ENCODE results near the gene CAND1. TPM values are rescaled to one million over a fixed set of nuclear protein-coding genes. Genes with fewer than 3 reads are reported as not detected.

Gene CAND1
- total and polyA plus RNA-seq, 8 donors: 117 to 188 (median 175) TPM

GRCh38 chr12:67299526-67299925, 30.4 kb downstream of the CAND1 start:
- DNase-seq (no peak), ATAC-seq (no peak)
- no peak overlapping the region for H3K4me3 ChIP-seq
- TF ChIP-seq CTCF (IDR thresholded peaks at IDR 0.05): no peak
- H3K4me1 ChIP-seq: no peaks in the 10 kb centered on the region
- no peaks in the 10 kb centered on the region for H3K9me3 ChIP-seq
- no peaks in the 10 kb centered on the region for H3K27me3 ChIP-seq
- intact Hi-C loops (cut with DNase I): no loop called here
- H3K36me3 ChIP-seq: peaks cover 0 to 79% of the 10 kb centered on the region in 2 donors
- H3K27ac ChIP-seq: no peak overlapping the region

GRCh38 chr12:67299926-67300325, 30.8 kb downstream of the CAND1 start:
- no peak for DNase-seq
- ATAC-seq: no peak
- no peak overlapping the region for H3K4me3 ChIP-seq
- H3K9me3 ChIP-seq: no peaks in the 10 kb centered on the region
- H3K36me3 ChIP-seq: peaks cover 0 to 79% of the 10 kb centered on the region in 2 donors
- TF ChIP-seq CTCF (IDR thresholded peaks at IDR 0.05): no peak
- intact Hi-C loops (cut with DNase I): no loop called here
- no peaks in the 10 kb centered on the region for H3K4me1 ChIP-seq
- no peaks in the 10 kb centered on the region for H3K27me3 ChIP-seq
- no peak overlapping the region for H3K27ac ChIP-seq

- intact Hi-C loops (cut with DNase I): no loop called here
- H3K9me3 ChIP-seq: no peaks in the 10 kb centered on the region
- ATAC-seq (no peak), DNase-seq (no peak)
- no peak overlapping the region for H3K27ac ChIP-seq
- no peak overlapping the region for H3K4me3 ChIP-seq
- peaks cover 0 to 82% of the 10 kb centered on the region in 2 donors for H3K36me3 ChIP-seq
- no peaks in the 10 kb centered on the region for H3K4me1 ChIP-seq
- H3K27me3 ChIP-seq: no peaks in the 10 kb centered on the region
- no peak for TF ChIP-seq CTCF (IDR thresholded peaks at IDR 0.05)
These were observed 33.0 kb downstream of the CAND1 start for GRCh38 chr12:67302162-67302561.

- H3K4me1 ChIP-seq: no peaks in the 10 kb centered on the region
- no peak for DNase-seq
- no peak overlapping the region for H3K4me3 ChIP-seq
- H3K36me3 ChIP-seq: peaks cover 0 to 85% of the 10 kb centered on the region in 2 donors
- no peak for ATAC-seq
- H3K9me3 ChIP-seq: no peaks in the 10 kb centered on the region
- no peak overlapping the region for H3K27ac ChIP-seq
- no peaks in the 10 kb centered on the region for H3K27me3 ChIP-seq
- no peak for TF ChIP-seq CTCF (IDR thresholded peaks at IDR 0.05)
- intact Hi-C loops (cut with DNase I): no loop called here
These were observed 36.4 kb downstream of the CAND1 start for GRCh38 chr12:67305544-67305943.

GRCh38 chr12:67306712-67307111, 37.6 kb downstream of the CAND1 start:
- DNase-seq (no peak), ATAC-seq (no peak)
- Histone ChIP-seq H3K27me3 (no peaks in the 10 kb centered on the region), H3K27ac (no peak overlapping the region), H3K36me3 (peaks cover 0 to 97% of the 10 kb centered on the region in 2 donors), H3K4me3 (no peak overlapping the region), H3K9me3 (no peaks in the 10 kb centered on the region), H3K4me1 (no peaks in the 10 kb centered on the region)
- intact Hi-C loops (cut with DNase I): no loop called here
- TF ChIP-seq CTCF (IDR thresholded peaks at IDR 0.05): no peak
